SK-N-SH treated with all-trans-retinoic acid at 6 μM for 48 hours (cell line): ENCODE data around the gene ZNF91.
"Not testable (repeated sequence)": the region's sequence is repeated elsewhere in the genome, so short reads cannot be mapped to it uniquely, and the experiment has no call there.

Experiments used
- ARNTL ChIP-seq: fragments of 450-650 bp; formaldehyde crosslinking; IDR thresholded peaks from 2 replicates; pipeline ENCODE4 v1.5.0; 2020; ENCODE audit warnings: low read depth, mild to moderate bottlenecking, moderate library complexity, borderline replicate concordance
- GLIS3 ChIP-seq: fragments of 250-450 bp; sonication (Bioruptor Pico); IDR thresholded peaks from 2 replicates; pipeline ENCODE4 v1.5.0; 2020; ENCODE audit warnings: mild to moderate bottlenecking, moderate library complexity
- ZNF70 ChIP-seq: fragments of 450-650 bp; formaldehyde crosslinking; IDR thresholded peaks from 2 replicates; pipeline ENCODE4 v1.5.0; 2020; ENCODE audit warnings: mild to moderate bottlenecking, moderate library complexity

- TF ChIP-seq ARNTL, GLIS3, ZNF70 (CRISPR knock-in tag): not testable (repeated sequence)
Measured at GRCh38 chr19:23361843-23362242, 33.4 kb downstream of the ZNF91 start.
